ENCODE results near the gene PRDM16. TPM values are rescaled to one million over a fixed set of nuclear protein-coding genes. Genes with fewer than 3 reads are reported as not detected.

PRDM16 gene
- total RNA-seq, 1 experiment from 2014 or later: 1.6 TPM

DNA sequence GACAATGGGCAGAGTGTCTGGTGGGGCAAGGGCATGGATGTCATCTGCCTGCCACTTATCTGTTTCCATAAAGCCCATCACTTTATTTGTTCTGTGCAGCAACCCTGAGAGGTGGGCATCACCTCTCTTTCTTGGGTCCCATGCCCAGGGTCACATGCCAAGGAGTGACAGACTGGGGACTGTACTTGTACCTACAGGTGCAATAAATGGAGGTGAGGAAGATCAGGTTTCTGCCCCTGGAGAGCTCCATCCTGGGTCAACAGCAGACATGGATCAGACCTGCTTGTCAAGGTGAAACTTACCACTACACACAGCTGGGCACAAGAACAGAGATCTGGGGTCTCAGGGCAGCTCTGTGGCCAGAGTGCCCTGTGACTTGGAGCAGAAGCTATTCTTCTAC lies 18.4 kb upstream of the PRDM16 start (continued):
- no peak for TF ChIP-seq ZNF121 (CRISPR knock-in tag; IDR thresholded peaks at IDR 0.05)

DNA sequence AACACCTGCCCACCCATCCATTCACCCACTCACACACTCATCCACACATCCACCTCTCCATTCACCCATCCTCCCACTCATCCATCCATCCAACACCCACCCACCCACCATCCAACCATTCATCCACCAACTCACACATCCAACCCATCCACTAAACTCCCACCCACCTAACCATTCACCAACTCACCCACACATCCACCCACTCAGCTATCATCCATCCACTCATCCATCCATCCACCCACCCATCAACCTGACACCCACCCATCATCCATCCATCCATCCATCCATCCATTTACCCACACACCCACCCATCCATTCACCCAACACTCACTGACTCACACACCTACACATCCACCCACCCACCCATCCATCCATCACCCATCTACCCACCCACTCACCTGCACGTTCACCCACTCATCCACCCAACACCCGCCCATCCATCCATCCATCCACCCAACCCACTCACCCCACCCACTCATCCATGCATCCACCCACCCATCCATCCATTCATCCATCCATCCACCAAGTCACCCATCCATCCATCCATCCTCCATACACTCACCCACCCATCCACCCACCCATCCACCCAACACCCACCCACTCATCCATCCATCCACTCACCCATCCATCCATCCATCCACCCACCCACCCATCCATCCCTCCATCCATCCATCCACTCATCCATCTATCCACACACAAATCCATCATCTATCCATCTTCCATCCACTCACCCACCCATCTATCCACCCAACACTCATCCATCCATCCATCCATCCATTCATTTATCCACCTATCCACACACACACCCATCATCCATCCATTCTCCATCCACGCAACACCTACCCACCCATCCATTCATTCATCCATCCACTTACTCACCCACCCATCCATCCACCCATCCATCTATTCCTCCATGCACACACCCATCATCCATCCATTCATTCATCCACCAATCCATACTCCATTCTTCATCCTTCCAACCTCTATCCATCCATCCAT lies 17.4 kb upstream of the PRDM16 start:
- DNase-seq (ENCODE audit: low spot score) (no peak), ATAC-seq (no peak)
- Mint-ChIP-seq H3K27me3 (ENCODE audit: low read depth) (peaks cover 13% of the 10 kb centered on the region), H3K27ac (no peak overlapping the region), H3K36me3 (no peaks in the 10 kb centered on the region), H3K4me3 (no peak overlapping the region), H3K4me1 (no peaks in the 10 kb centered on the region), H3K9me3 (peaks cover 22% of the 10 kb centered on the region)
- ChIA-PET POLR2A (no interaction called here), CTCF (no interaction called here)
- no peak for TF ChIP-seq ZNF416 (CRISPR knock-in tag; IDR thresholded peaks at IDR 0.05)
- no peak for TF ChIP-seq JUN (CRISPR knock-in tag; IDR thresholded peaks at IDR 0.05)
- TF ChIP-seq, protein P1, sequence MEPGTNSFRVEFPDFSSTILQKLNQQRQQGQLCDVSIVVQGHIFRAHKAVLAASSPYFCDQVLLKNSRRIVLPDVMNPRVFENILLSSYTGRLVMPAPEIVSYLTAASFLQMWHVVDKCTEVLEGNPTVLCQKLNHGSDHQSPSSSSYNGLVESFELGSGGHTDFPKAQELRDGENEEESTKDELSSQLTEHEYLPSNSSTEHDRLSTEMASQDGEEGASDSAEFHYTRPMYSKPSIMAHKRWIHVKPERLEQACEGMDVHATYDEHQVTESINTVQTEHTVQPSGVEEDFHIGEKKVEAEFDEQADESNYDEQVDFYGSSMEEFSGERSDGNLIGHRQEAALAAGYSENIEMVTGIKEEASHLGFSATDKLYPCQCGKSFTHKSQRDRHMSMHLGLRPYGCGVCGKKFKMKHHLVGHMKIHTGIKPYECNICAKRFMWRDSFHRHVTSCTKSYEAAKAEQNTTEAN (CRISPR knock-in tag; IDR thresholded peaks at IDR 0.05): no peak
- TF ChIP-seq TP53 (CRISPR knock-in tag; IDR thresholded peaks at IDR 0.05): no peak
- TF ChIP-seq, protein P2, sequence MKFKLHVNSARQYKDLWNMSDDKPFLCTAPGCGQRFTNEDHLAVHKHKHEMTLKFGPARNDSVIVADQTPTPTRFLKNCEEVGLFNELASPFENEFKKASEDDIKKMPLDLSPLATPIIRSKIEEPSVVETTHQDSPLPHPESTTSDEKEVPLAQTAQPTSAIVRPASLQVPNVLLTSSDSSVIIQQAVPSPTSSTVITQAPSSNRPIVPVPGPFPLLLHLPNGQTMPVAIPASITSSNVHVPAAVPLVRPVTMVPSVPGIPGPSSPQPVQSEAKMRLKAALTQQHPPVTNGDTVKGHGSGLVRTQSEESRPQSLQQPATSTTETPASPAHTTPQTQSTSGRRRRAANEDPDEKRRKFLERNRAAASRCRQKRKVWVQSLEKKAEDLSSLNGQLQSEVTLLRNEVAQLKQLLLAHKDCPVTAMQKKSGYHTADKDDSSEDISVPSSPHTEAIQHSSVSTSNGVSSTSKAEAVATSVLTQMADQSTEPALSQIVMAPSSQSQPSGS (CRISPR knock-in tag; IDR thresholded peaks at IDR 0.05; ENCODE audit: borderline replicate concordance, low read depth): no peak
- no peak for TF ChIP-seq MXD4 (CRISPR knock-in tag; IDR thresholded peaks at IDR 0.05; ENCODE audit: borderline replicate concordance)
- TF ChIP-seq, protein P3, sequence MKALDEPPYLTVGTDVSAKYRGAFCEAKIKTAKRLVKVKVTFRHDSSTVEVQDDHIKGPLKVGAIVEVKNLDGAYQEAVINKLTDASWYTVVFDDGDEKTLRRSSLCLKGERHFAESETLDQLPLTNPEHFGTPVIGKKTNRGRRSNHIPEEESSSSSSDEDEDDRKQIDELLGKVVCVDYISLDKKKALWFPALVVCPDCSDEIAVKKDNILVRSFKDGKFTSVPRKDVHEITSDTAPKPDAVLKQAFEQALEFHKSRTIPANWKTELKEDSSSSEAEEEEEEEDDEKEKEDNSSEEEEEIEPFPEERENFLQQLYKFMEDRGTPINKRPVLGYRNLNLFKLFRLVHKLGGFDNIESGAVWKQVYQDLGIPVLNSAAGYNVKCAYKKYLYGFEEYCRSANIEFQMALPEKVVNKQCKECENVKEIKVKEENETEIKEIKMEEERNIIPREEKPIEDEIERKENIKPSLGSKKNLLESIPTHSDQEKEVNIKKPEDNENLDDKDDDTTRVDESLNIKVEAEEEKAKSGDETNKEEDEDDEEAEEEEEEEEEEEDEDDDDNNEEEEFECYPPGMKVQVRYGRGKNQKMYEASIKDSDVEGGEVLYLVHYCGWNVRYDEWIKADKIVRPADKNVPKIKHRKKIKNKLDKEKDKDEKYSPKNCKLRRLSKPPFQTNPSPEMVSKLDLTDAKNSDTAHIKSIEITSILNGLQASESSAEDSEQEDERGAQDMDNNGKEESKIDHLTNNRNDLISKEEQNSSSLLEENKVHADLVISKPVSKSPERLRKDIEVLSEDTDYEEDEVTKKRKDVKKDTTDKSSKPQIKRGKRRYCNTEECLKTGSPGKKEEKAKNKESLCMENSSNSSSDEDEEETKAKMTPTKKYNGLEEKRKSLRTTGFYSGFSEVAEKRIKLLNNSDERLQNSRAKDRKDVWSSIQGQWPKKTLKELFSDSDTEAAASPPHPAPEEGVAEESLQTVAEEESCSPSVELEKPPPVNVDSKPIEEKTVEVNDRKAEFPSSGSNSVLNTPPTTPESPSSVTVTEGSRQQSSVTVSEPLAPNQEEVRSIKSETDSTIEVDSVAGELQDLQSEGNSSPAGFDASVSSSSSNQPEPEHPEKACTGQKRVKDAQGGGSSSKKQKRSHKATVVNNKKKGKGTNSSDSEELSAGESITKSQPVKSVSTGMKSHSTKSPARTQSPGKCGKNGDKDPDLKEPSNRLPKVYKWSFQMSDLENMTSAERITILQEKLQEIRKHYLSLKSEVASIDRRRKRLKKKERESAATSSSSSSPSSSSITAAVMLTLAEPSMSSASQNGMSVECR (CRISPR knock-in tag; IDR thresholded peaks at IDR 0.05; ENCODE audit: borderline replicate concordance): no peak
- TF ChIP-seq ZNF423 (CRISPR knock-in tag; IDR thresholded peaks at IDR 0.05): no peak
- TF ChIP-seq, protein P4, sequence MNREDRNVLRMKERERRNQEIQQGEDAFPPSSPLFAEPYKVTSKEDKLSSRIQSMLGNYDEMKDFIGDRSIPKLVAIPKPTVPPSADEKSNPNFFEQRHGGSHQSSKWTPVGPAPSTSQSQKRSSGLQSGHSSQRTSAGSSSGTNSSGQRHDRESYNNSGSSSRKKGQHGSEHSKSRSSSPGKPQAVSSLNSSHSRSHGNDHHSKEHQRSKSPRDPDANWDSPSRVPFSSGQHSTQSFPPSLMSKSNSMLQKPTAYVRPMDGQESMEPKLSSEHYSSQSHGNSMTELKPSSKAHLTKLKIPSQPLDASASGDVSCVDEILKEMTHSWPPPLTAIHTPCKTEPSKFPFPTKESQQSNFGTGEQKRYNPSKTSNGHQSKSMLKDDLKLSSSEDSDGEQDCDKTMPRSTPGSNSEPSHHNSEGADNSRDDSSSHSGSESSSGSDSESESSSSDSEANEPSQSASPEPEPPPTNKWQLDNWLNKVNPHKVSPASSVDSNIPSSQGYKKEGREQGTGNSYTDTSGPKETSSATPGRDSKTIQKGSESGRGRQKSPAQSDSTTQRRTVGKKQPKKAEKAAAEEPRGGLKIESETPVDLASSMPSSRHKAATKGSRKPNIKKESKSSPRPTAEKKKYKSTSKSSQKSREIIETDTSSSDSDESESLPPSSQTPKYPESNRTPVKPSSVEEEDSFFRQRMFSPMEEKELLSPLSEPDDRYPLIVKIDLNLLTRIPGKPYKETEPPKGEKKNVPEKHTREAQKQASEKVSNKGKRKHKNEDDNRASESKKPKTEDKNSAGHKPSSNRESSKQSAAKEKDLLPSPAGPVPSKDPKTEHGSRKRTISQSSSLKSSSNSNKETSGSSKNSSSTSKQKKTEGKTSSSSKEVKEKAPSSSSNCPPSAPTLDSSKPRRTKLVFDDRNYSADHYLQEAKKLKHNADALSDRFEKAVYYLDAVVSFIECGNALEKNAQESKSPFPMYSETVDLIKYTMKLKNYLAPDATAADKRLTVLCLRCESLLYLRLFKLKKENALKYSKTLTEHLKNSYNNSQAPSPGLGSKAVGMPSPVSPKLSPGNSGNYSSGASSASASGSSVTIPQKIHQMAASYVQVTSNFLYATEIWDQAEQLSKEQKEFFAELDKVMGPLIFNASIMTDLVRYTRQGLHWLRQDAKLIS (CRISPR knock-in tag; IDR thresholded peaks at IDR 0.05; ENCODE audit: borderline replicate concordance): no peak
- no peak for TF ChIP-seq CREM (CRISPR knock-in tag; IDR thresholded peaks at IDR 0.05)
